A549 (cell line): ENCODE measurements around the gene SH2B3.
"Not testable (repeated sequence)": the region's sequence is repeated elsewhere in the genome, so short reads cannot be mapped to it uniquely, and the experiment has no call there.

Experiments
- EHMT2 ChIP-seq: fragments of 200-600 bp; sonication (generic); IDR thresholded peaks from 2 replicates; pipeline ENCODE4 v1.6.1; 2016; ENCODE audit warnings: antibody characterized with exemption, low read depth, mild to moderate bottlenecking, moderate library complexity
- EP300 ChIP-seq, 2 experiments: fragments of >200 bp; sonication (Bioruptor Twin); formaldehyde crosslinking; IDR thresholded peaks; 2 replicates in 1 of 2; 3 replicates in 1 of 2; pipeline ENCODE4 v1.6.1; 2016 to 2017
- HDAC2 ChIP-seq: fragments of 200-600 bp; sonication (generic); IDR thresholded peaks from 2 replicates; pipeline ENCODE4 v1.6.1; 2016
- JUN ChIP-seq, 2 experiments: fragments of >200 bp; sonication (Bioruptor Twin); formaldehyde crosslinking; IDR thresholded peaks; 2 replicates in 1 of 2; 3 replicates in 1 of 2; pipeline ENCODE4 v1.6.1; 2016 to 2017
- JUNB ChIP-seq: fragments of >200 bp; sonication (Bioruptor Twin); formaldehyde crosslinking; IDR thresholded peaks from 2 replicates; pipeline ENCODE4 v1.6.1; 2016
- POLR2A ChIP-seq: IDR thresholded peaks from 2 replicates; pipeline ENCODE4 v1.6.1; 2012; ENCODE audit warnings: mild to moderate bottlenecking, low read length
- RFX5 ChIP-seq: fragments of 450-650 bp; IDR thresholded peaks from 2 replicates; pipeline ENCODE4 v1.7.1; 2014; ENCODE audit warnings: antibody characterized with exemption, mild to moderate bottlenecking, moderate library complexity
- TF ChIP-seq, protein P1 (sequence below): IDR thresholded peaks from 2 replicates; pipeline ENCODE4 v1.6.1; 2012; ENCODE audit warnings: low read depth, borderline replicate concordance
- TF ChIP-seq, protein P2 (sequence below): fragments of >200 bp; sonication (Bioruptor Twin); formaldehyde crosslinking; IDR thresholded peaks from 3 replicates; pipeline ENCODE4 v1.5.1; 2016
- TF ChIP-seq, protein P3 (sequence below): fragments of 450-650 bp; IDR thresholded peaks from 2 replicates; pipeline ENCODE4 v1.6.1; 2014; ENCODE audit warnings: antibody characterized with exemption

DNA sequence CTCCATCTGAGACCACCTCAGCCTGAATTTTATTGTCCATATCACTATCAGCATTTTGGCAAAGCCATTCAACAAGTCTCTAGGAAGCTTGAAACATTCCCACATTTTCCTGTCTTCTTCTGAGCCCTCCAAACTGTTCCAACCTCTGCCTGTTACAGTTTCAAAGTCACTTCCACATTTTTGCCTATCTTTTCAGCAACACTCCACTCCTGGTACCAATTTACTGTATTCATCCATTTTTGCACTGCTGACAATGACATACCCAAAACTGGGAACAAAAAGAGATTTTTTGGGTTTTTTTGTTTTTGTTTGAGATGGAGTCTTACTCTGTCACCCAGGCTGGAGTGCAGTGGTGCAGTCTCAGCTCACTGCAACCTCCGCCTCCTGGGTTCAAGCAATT is 32.5 kb upstream of the SH2B3 start:
- TF ChIP-seq POLR2A; JUNB; JUN (IDR thresholded peaks at IDR 0.05); EP300 (IDR thresholded peaks at IDR 0.05); HDAC2; EHMT2; RFX5: not testable (repeated sequence)
- TF ChIP-seq, protein P1, sequence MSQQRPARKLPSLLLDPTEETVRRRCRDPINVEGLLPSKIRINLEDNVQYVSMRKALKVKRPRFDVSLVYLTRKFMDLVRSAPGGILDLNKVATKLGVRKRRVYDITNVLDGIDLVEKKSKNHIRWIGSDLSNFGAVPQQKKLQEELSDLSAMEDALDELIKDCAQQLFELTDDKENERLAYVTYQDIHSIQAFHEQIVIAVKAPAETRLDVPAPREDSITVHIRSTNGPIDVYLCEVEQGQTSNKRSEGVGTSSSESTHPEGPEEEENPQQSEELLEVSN: not testable (repeated sequence)
- TF ChIP-seq, protein P2, sequence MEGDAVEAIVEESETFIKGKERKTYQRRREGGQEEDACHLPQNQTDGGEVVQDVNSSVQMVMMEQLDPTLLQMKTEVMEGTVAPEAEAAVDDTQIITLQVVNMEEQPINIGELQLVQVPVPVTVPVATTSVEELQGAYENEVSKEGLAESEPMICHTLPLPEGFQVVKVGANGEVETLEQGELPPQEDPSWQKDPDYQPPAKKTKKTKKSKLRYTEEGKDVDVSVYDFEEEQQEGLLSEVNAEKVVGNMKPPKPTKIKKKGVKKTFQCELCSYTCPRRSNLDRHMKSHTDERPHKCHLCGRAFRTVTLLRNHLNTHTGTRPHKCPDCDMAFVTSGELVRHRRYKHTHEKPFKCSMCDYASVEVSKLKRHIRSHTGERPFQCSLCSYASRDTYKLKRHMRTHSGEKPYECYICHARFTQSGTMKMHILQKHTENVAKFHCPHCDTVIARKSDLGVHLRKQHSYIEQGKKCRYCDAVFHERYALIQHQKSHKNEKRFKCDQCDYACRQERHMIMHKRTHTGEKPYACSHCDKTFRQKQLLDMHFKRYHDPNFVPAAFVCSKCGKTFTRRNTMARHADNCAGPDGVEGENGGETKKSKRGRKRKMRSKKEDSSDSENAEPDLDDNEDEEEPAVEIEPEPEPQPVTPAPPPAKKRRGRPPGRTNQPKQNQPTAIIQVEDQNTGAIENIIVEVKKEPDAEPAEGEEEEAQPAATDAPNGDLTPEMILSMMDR: not testable (repeated sequence)
- TF ChIP-seq, protein P3, sequence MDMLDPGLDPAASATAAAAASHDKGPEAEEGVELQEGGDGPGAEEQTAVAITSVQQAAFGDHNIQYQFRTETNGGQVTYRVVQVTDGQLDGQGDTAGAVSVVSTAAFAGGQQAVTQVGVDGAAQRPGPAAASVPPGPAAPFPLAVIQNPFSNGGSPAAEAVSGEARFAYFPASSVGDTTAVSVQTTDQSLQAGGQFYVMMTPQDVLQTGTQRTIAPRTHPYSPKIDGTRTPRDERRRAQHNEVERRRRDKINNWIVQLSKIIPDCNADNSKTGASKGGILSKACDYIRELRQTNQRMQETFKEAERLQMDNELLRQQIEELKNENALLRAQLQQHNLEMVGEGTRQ: not testable (repeated sequence)
